Endodermal cell (in vitro differentiated cells): Measurements from ENCODE around the gene BRF1. TPM values are rescaled to one million over a fixed set of nuclear protein-coding genes. Genes with fewer than 3 reads are reported as not detected.

ENCODE experiments used
- DNase-seq: peaks from one replicate; pipeline ENCODE4 v3.0.0-alpha.2; 2017
- H3K27ac ChIP-seq: 2 replicates; pipeline ENCODE4 v1.5.1; 2013; ENCODE audit warnings: mild to moderate bottlenecking, low read depth, low read length, moderate library complexity
- H3K27me3 ChIP-seq: 2 replicates; pipeline ENCODE4 v1.6.1; 2013; ENCODE audit warnings: mild to moderate bottlenecking, low read length, moderate library complexity; ENCODE audit not compliant: insufficient read depth, control insufficient read depth, poor library complexity, severe bottlenecking
- H3K36me3 ChIP-seq: 2 replicates; pipeline ENCODE4 v1.7.0; 2013; ENCODE audit warnings: mild to moderate bottlenecking, low read length, moderate library complexity; ENCODE audit not compliant: control insufficient read depth, insufficient read depth
- H3K4me1 ChIP-seq: one replicate; pipeline ENCODE4 v1.7.0; 2013; ENCODE audit warnings: low read length; ENCODE audit not compliant: control insufficient read depth, insufficient read depth
- H3K4me3 ChIP-seq: 2 replicates; pipeline ENCODE4 v1.5.1; 2013; ENCODE audit warnings: mild to moderate bottlenecking, low read length, moderate library complexity
- H3K9ac ChIP-seq: 2 replicates; pipeline ENCODE4 v1.6.1; 2013; ENCODE audit warnings: mild to moderate bottlenecking, low read length, moderate library complexity; ENCODE audit not compliant: poor library complexity, severe bottlenecking; ENCODE audit errors: extremely low read depth
- H3K9me3 ChIP-seq: 2 replicates; pipeline ENCODE4 v1.6.1; 2013; ENCODE audit warnings: mild to moderate bottlenecking, low read length, moderate library complexity; ENCODE audit not compliant: control insufficient read depth
- H3K27ac Mint-ChIP-seq: 2 replicates; pipeline ENCODE4 v1.8.0; 2020; ENCODE audit warnings: mixed read lengths
- H3K27me3 Mint-ChIP-seq: 2 replicates; pipeline ENCODE4 v1.8.0; 2021; ENCODE audit warnings: mild to moderate bottlenecking, mixed read lengths; ENCODE audit not compliant: insufficient read depth
- H3K36me3 Mint-ChIP-seq: 2 replicates; pipeline ENCODE4 v1.8.0; 2020; ENCODE audit warnings: low read depth, mixed read lengths
- H3K4me1 Mint-ChIP-seq: 2 replicates; pipeline ENCODE4 v1.8.0; 2020; ENCODE audit warnings: mixed read lengths
- H3K4me3 Mint-ChIP-seq: 2 replicates; pipeline ENCODE4 v1.8.0; 2020; ENCODE audit warnings: mild to moderate bottlenecking, moderate library complexity, mixed read lengths
- H3K9me3 Mint-ChIP-seq: 2 replicates; pipeline ENCODE4 v1.8.0; 2020; ENCODE audit warnings: mild to moderate bottlenecking, mixed read lengths
- CTCF ChIP-seq: fragments of 200-600 bp; sonication (generic); conservative IDR thresholded peaks from 2 replicates; pipeline ENCODE4 v1.5.0; 2021; ENCODE audit warnings: antibody characterized with exemption, mild to moderate bottlenecking
- WGBS, 2 experiments: methylation state at CpG; one replicate each; pipeline versions ENCODE4 v1.1.5 to v1.1.7; 2013; ENCODE audit warnings: missing lambda C conversion rate in 2 of 2, mixed read lengths in 1 of 2; ENCODE audit not compliant: insufficient coverage in 1 of 2, insufficient read length in 1 of 2; 5-methylcytosine and 5-hydroxymethylcytosine counted together
- total RNA-seq, 2 donors: library from RNA; stranded (reverse); fragmentation: NEBNext Ultra II Directional in 1 of 2; extraction: Animal tissue kit (Norgen Biotek cat#: 25700) in 1 of 2; gene quantifications; 2 replicates in 1 of 2; 3 replicates in 1 of 2; pipeline ENCODE4 v1.2.1, GENCODE V29; 2021

The BRF1 gene
- total RNA-seq, 2 donors from 2014 or later: 37.0 to 44.5 TPM

- no peak overlapping the region for H3K27ac ChIP-seq
- no peaks in the 10 kb centered on the region for H3K9me3 ChIP-seq
- WGBS, 2 experiments: 91 to 95% methylated on average over 15 to 23 of the region's 23 CpGs
- no peaks in the 10 kb centered on the region for H3K27me3 ChIP-seq
- Mint-ChIP-seq H3K27ac (no peak overlapping the region), H3K9me3 (no peaks in the 10 kb centered on the region), H3K4me1 (no peaks in the 10 kb centered on the region), H3K4me3 (no peak overlapping the region), H3K36me3 (peaks cover 13% of the 10 kb centered on the region), H3K27me3 (no peaks in the 10 kb centered on the region)
- no peak for TF ChIP-seq CTCF
- H3K4me3 ChIP-seq: no peak overlapping the region
- H3K9ac ChIP-seq: no peak overlapping the region
- no peaks in the 10 kb centered on the region for H3K4me1 ChIP-seq
- no peak for DNase-seq
- H3K36me3 ChIP-seq: no peaks in the 10 kb centered on the region
Measured at GRCh38 chr14:105211086-105211757, 89.6 kb downstream of the BRF1 start.

- no peak overlapping the region for H3K27ac ChIP-seq
- H3K27me3 Mint-ChIP-seq: no peaks in the 10 kb centered on the region
- H3K9me3 ChIP-seq: no peaks in the 10 kb centered on the region
- H3K36me3 Mint-ChIP-seq: peaks cover 6% of the 10 kb centered on the region
- WGBS, 2 experiments: 94 to 96% methylated on average over 20 to 30 of the region's 30 CpGs
- no peak overlapping the region for H3K4me3 Mint-ChIP-seq
- no peaks in the 10 kb centered on the region for H3K4me1 ChIP-seq
- H3K36me3 ChIP-seq: no peaks in the 10 kb centered on the region
- TF ChIP-seq CTCF: no peak
- no peak overlapping the region for H3K27ac Mint-ChIP-seq
- no peak for DNase-seq
- H3K9me3 Mint-ChIP-seq: no peaks in the 10 kb centered on the region
- no peak overlapping the region for H3K9ac ChIP-seq
- no peak overlapping the region for H3K4me3 ChIP-seq
- H3K4me1 Mint-ChIP-seq: no peaks in the 10 kb centered on the region
- H3K27me3 ChIP-seq: no peaks in the 10 kb centered on the region
Measured at GRCh38 chr14:105210266-105211025, 90.4 kb downstream of the BRF1 start.

- H3K4me3 Mint-ChIP-seq: no peak overlapping the region
- no peaks in the 10 kb centered on the region for H3K4me1 Mint-ChIP-seq
- H3K4me3 ChIP-seq: no peak overlapping the region
- no peak overlapping the region for H3K27ac Mint-ChIP-seq
- 91 to 96% methylated on average over 15 to 16 of the region's 16 CpGs for WGBS, 2 experiments
- H3K36me3 ChIP-seq: no peaks in the 10 kb centered on the region
- no peak for TF ChIP-seq CTCF
- H3K9ac ChIP-seq: no peak overlapping the region
- H3K27me3 ChIP-seq: no peaks in the 10 kb centered on the region
- no peaks in the 10 kb centered on the region for H3K36me3 Mint-ChIP-seq
- DNase-seq: no peak
- H3K9me3 ChIP-seq: no peaks in the 10 kb centered on the region
- H3K27ac ChIP-seq: peak overlapping the region; percentile 44
- H3K4me1 ChIP-seq: no peaks in the 10 kb centered on the region
- no peaks in the 10 kb centered on the region for H3K9me3 Mint-ChIP-seq
- no peaks in the 10 kb centered on the region for H3K27me3 Mint-ChIP-seq
Measured at GRCh38 chr14:105209646-105210045, 91.2 kb downstream of the BRF1 start.
